ENCODE measurements around the gene RBM34. TPM values are rescaled to one million over a fixed set of nuclear protein-coding genes. Genes with fewer than 3 reads are reported as not detected.

Gene RBM34
- total and polyA plus RNA-seq, 4 experiments from 2014 or later: 55.2 to 120 (median 99.7) TPM

GRCh38 chr1:235127203-235127602 lies 33.8 kb downstream of the RBM34 start:
- peaks cover 55% of the 10 kb centered on the region for H3K4me1 ChIP-seq (ENCODE audit: insufficient read depth, low read length)
- Mint-ChIP-seq H3K4me1 (peaks cover 28 to 66% (median 45%) of the 10 kb centered on the region in 4 donors), H3K4me3 (peak overlapping the region; percentile 89 to 98 (median 97)), H3K27me3 (no peaks in the 10 kb centered on the region), H3K36me3 (peaks cover 11 to 54% of the 10 kb centered on the region in 2 donors), H3K27ac (peak overlapping the region; percentile 95 to 99 (median 97)), H3K9me3 (no peaks in the 10 kb centered on the region)
- no peak for DNase-seq
- peaks cover 7% of the 10 kb centered on the region for H3K36me3 ChIP-seq (ENCODE audit: insufficient read depth, low read length)
- intact Hi-C loops (cut with micrococcal nuclease): loop anchor here (5.0 kb wide), 1 partner anchor 375 kb away; the partner anchor contains the start of gene B3GALNT2
- H3K27me3 ChIP-seq (ENCODE audit: insufficient read depth, low read length): no peaks in the 10 kb centered on the region
- H3K27ac ChIP-seq (ENCODE audit: low read depth, low read length): peak overlapping the region; percentile 94
- ChIA-PET POLR2A (ENCODE audit: partially characterized antibody) (interaction anchor here (0.5 to 3.2 kb wide), 13 partner anchors 8 to 526 kb away, joined by 3 to 42 read pairs (median 3); partner anchors contain the start of genes GGPS1 and RBM34), CTCF (ENCODE audit: partially characterized antibody) (interaction anchor here (1.1 to 3.4 kb wide), 4 partner anchors 10 to 289 kb away, joined by 4 to 13 read pairs (median 6); no protein-coding TSS in a partner anchor)
- no peaks in the 10 kb centered on the region for H3K9me3 ChIP-seq (ENCODE audit: control insufficient read depth in 1 of 2, low read length in 2 of 2)
- peak overlapping the region; percentile 64 to 83 for H3K4me3 ChIP-seq (ENCODE audit: low read length in 2 of 2)

- no peak overlapping the region for H3K27ac ChIP-seq (ENCODE audit: low read depth, low read length)
- Mint-ChIP-seq H3K27ac (peak overlapping the region in 3 of 7 donors; percentile 77 to 84 (median 82)), H3K4me1 (peaks cover 30 to 73% (median 48%) of the 10 kb centered on the region in 4 donors), H3K9me3 (no peaks in the 10 kb centered on the region), H3K36me3 (peaks cover 17 to 64% of the 10 kb centered on the region in 2 donors), H3K4me3 (peak overlapping the region in 4 of 8 donors; percentile 65 to 85 (median 75)), H3K27me3 (no peaks in the 10 kb centered on the region)
- no peak overlapping the region for H3K4me3 ChIP-seq (ENCODE audit: low read length in 2 of 2)
- POLR2A ChIA-PET (ENCODE audit: partially characterized antibody): interaction anchor here (1.0 kb wide), 2 partner anchors 17 to 36 kb away, joined by 3 read pairs; no protein-coding TSS in a partner anchor
- no peak for DNase-seq
- intact Hi-C loops (cut with micrococcal nuclease): loop anchor here (5.0 kb wide), 1 partner anchor 378 kb away; the partner anchor contains the start of gene B3GALNT2
- no peaks in the 10 kb centered on the region for H3K27me3 ChIP-seq (ENCODE audit: insufficient read depth, low read length)
- H3K36me3 ChIP-seq (ENCODE audit: insufficient read depth, low read length): peaks cover 7% of the 10 kb centered on the region
- peaks cover 60% of the 10 kb centered on the region for H3K4me1 ChIP-seq (ENCODE audit: insufficient read depth, low read length)
- no peaks in the 10 kb centered on the region for H3K9me3 ChIP-seq (ENCODE audit: control insufficient read depth in 1 of 2, low read length in 2 of 2)
- CTCF ChIA-PET (ENCODE audit: partially characterized antibody): no interaction called here
Measured at GRCh38 chr1:235124665-235125064, 36.4 kb downstream of the RBM34 start.

- Histone ChIP-seq H3K9me3 (ENCODE audit: control insufficient read depth in 1 of 2, low read length in 2 of 2) (no peaks in the 10 kb centered on the region), H3K4me3 (ENCODE audit: low read length in 2 of 2) (no peak overlapping the region), H3K27ac (ENCODE audit: low read depth, low read length) (no peak overlapping the region), H3K4me1 (ENCODE audit: insufficient read depth, low read length) (peaks cover 55% of the 10 kb centered on the region), H3K27me3 (ENCODE audit: insufficient read depth, low read length) (no peaks in the 10 kb centered on the region), H3K36me3 (ENCODE audit: insufficient read depth, low read length) (peaks cover 11% of the 10 kb centered on the region)
- peak overlapping the region in 5 of 7 donors; percentile 3 to 84 (median 78) for H3K27ac Mint-ChIP-seq
- DNase-seq: no peak
- ChIA-PET CTCF (ENCODE audit: partially characterized antibody) (no interaction called here), POLR2A (ENCODE audit: partially characterized antibody) (interaction anchor here (1.0 kb wide), 1 partner anchor 37 kb away, joined by 3 read pairs; no protein-coding TSS in a partner anchor)
- H3K4me1 Mint-ChIP-seq: peaks cover 30 to 68% (median 47%) of the 10 kb centered on the region in 4 donors
- peaks cover 22 to 68% of the 10 kb centered on the region in 2 donors for H3K36me3 Mint-ChIP-seq
- intact Hi-C loops (cut with micrococcal nuclease): no loop called here
- H3K27me3 Mint-ChIP-seq: no peaks in the 10 kb centered on the region
- no peaks in the 10 kb centered on the region for H3K9me3 Mint-ChIP-seq
- peak overlapping the region in 4 of 8 donors; percentile 65 to 85 (median 75) for H3K4me3 Mint-ChIP-seq
Measured at GRCh38 chr1:235124111-235124510, 36.9 kb downstream of the RBM34 start.

- DNase-seq: no peak
- Mint-ChIP-seq H3K27ac (peak overlapping the region in 2 of 7 donors; percentile 31 to 51), H3K4me1 (peaks cover 30 to 56% (median 44%) of the 10 kb centered on the region in 4 donors), H3K4me3 (peak overlapping the region in 1 of 8 donors; percentile 5), H3K36me3 (peaks cover 30 to 68% of the 10 kb centered on the region in 2 donors), H3K27me3 (no peaks in the 10 kb centered on the region), H3K9me3 (no peaks in the 10 kb centered on the region)
- POLR2A ChIA-PET (ENCODE audit: partially characterized antibody): interaction anchor here (0.7 to 1.3 kb wide), 4 partner anchors 14 to 38 kb away, joined by 3 to 5 read pairs (median 3); no protein-coding TSS in a partner anchor
- no peaks in the 10 kb centered on the region for H3K9me3 ChIP-seq (ENCODE audit: control insufficient read depth in 1 of 2, low read length in 2 of 2)
- intact Hi-C loops (cut with micrococcal nuclease): no loop called here
- H3K27me3 ChIP-seq (ENCODE audit: insufficient read depth, low read length): no peaks in the 10 kb centered on the region
- H3K36me3 ChIP-seq (ENCODE audit: insufficient read depth, low read length): peaks cover 29% of the 10 kb centered on the region
- CTCF ChIA-PET (ENCODE audit: partially characterized antibody): interaction anchor here (0.9 to 2.0 kb wide), 9 partner anchors 10 to 623 kb away, joined by 3 to 8 read pairs (median 5); no protein-coding TSS in a partner anchor
- H3K27ac ChIP-seq (ENCODE audit: low read depth, low read length): no peak overlapping the region
- peaks cover 52% of the 10 kb centered on the region for H3K4me1 ChIP-seq (ENCODE audit: insufficient read depth, low read length)
- no peak overlapping the region for H3K4me3 ChIP-seq (ENCODE audit: low read length in 2 of 2)
Measured at GRCh38 chr1:235122348-235122747, 38.7 kb downstream of the RBM34 start.

- Histone ChIP-seq H3K27ac (ENCODE audit: low read depth, low read length) (no peak overlapping the region), H3K4me3 (ENCODE audit: low read length in 2 of 2) (no peak overlapping the region), H3K9me3 (ENCODE audit: control insufficient read depth in 1 of 2, low read length in 2 of 2) (no peaks in the 10 kb centered on the region), H3K4me1 (ENCODE audit: insufficient read depth, low read length) (no peaks in the 10 kb centered on the region), H3K36me3 (ENCODE audit: insufficient read depth, low read length) (peaks cover 72% of the 10 kb centered on the region), H3K27me3 (ENCODE audit: insufficient read depth, low read length) (no peaks in the 10 kb centered on the region)
- no peak overlapping the region for H3K4me3 Mint-ChIP-seq
- no peaks in the 10 kb centered on the region for H3K9me3 Mint-ChIP-seq
- peaks cover 52 to 74% of the 10 kb centered on the region in 2 donors for H3K36me3 Mint-ChIP-seq
- H3K27me3 Mint-ChIP-seq: no peaks in the 10 kb centered on the region
- intact Hi-C loops (cut with micrococcal nuclease): no loop called here
- peak overlapping the region in 1 of 7 donors; percentile 3 for H3K27ac Mint-ChIP-seq
- ChIA-PET POLR2A (ENCODE audit: partially characterized antibody) (no interaction called here), CTCF (ENCODE audit: partially characterized antibody) (interaction anchor here (2.2 to 2.4 kb wide), 2 partner anchors 11 to 303 kb away, joined by 6 to 8 read pairs; no protein-coding TSS in a partner anchor)
- peaks cover 4 to 8% (median 6%) of the 10 kb centered on the region in 4 donors for H3K4me1 Mint-ChIP-seq
- no peak for DNase-seq
Measured at GRCh38 chr1:235113183-235113917, 47.7 kb downstream of the RBM34 start.

GRCh38 chr1:235112297-235113182 lies 48.5 kb downstream of the RBM34 start:
- CTCF ChIA-PET (ENCODE audit: partially characterized antibody): interaction anchor here (2.2 to 2.4 kb wide), 2 partner anchors 10 to 304 kb away, joined by 6 to 8 read pairs; no protein-coding TSS in a partner anchor
- H3K9me3 Mint-ChIP-seq: no peaks in the 10 kb centered on the region
- no peaks in the 10 kb centered on the region for H3K27me3 Mint-ChIP-seq
- H3K4me1 Mint-ChIP-seq: peaks cover 0 to 8% (median 4%) of the 10 kb centered on the region in 4 donors
- peaks cover 52 to 70% of the 10 kb centered on the region in 2 donors for H3K36me3 Mint-ChIP-seq
- H3K27me3 ChIP-seq (ENCODE audit: insufficient read depth, low read length): no peaks in the 10 kb centered on the region
- H3K36me3 ChIP-seq (ENCODE audit: insufficient read depth, low read length): peaks cover 68% of the 10 kb centered on the region
- intact Hi-C loops (cut with micrococcal nuclease): no loop called here
- H3K4me1 ChIP-seq (ENCODE audit: insufficient read depth, low read length): no peaks in the 10 kb centered on the region
- no peak overlapping the region for H3K27ac ChIP-seq (ENCODE audit: low read depth, low read length)
- DNase-seq: no peak
- H3K4me3 ChIP-seq (ENCODE audit: low read length in 2 of 2): no peak overlapping the region
- POLR2A ChIA-PET (ENCODE audit: partially characterized antibody): interaction anchor here (0.6 kb wide), 1 partner anchor 131 kb away, joined by 3 read pairs; no protein-coding TSS in a partner anchor
- peak overlapping the region in 1 of 8 donors; percentile 6 for H3K4me3 Mint-ChIP-seq
- H3K9me3 ChIP-seq (ENCODE audit: control insufficient read depth in 1 of 2, low read length in 2 of 2): no peaks in the 10 kb centered on the region
- no peak overlapping the region for H3K27ac Mint-ChIP-seq

All from CD4-positive, alpha-beta memory T cell (primary cell).